Measurements from ENCODE around the gene MICB.

MICB gene

DNA sequence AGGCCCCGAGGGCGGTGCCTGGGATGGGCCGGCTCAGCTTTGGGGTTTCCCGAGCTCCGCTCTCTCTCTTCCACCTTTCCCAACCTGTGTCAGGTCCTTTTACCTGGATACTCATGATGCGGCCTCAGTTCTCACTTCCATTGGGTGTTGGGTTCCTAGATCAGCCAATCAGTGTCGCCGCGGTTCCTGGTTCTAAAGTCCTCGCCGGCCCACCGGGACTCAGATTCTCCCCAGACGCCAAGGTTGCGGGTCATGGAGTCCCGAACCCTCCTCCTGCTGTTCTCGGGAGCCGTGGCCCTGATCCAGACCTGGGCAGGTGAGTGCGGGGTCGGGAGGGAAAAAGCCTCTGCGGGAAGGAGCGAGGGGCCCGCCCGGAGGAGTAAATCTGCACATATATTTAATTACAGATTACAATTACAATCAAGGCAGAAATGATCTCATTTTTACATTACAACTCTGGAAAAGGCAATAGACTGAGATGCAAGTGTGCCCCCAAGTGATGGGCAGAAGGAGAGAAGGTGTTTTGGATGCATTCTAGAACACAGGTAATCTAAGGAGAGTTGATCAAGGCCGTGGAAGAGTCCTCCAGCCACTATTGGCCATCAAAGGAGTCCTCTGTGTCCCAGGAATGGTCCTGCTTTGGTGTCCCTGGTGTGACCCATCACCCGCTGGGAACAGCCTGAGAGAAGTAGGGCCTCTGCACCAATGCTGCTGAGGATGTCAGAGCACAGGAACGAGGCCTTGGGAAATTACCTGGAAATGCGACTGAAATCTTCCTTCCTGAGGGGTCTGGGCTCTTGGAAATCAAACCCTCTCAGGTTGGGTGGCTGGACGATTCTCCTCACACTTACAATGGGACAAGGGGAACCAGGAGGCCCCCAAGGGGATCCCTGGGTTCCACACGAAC is 34.7 kb upstream of the MICB start:
- no peak for TF ChIP-seq TCF12 (IDR thresholded peaks at IDR 0.05; ENCODE audit: low read depth)
- peak; percentile 91 for TF ChIP-seq CREB1 (IDR thresholded peaks at IDR 0.05; ENCODE audit: low read depth)

DNA sequence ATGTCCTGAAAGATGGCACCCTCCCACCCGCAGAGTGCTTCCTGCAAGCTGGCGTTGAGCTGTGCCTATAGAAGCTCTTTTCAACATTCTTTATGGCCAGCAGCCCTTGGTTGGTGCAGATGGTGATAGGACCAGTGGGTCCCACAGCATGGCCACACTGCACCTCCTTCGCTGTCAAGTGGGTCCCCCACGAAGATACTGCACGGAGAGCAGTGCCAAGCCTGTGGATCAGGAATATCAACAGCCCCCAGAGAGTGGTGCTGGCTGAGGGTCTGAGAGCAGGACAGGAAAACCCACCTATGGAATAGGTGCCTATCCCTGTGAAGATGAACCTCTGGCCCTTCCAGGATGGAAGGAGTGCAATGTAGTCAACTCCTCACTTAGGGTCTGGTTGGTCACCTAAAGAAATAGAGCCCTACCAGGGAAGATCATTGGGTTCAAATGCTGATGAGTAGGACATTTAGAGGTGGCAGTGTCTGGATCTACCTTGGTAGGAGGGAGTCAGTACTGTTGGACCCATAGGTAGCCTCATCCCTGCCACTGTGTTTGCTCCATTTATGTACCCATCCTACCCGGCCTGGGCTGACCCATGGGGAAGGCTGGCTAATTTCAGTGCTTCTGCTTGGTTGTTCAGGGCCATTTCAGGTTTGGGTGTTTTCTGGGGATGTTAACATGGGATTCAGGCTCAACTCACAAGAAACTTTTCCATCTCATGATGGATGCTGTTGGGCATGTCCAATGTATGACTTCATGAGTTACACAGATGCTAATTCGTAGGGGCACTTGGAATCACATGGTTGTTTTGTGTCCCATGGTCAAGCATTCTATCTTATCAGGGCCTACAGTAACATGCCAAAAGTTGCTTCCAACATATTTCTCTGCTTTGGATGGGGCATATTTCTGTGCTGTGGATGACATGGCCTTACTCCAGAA is 33.4 kb upstream of the MICB start:
- no peak for TF ChIP-seq NFIC (IDR thresholded peaks at IDR 0.05)
- TF ChIP-seq, protein P1, sequence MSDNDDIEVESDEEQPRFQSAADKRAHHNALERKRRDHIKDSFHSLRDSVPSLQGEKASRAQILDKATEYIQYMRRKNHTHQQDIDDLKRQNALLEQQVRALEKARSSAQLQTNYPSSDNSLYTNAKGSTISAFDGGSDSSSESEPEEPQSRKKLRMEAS (IDR thresholded peaks at IDR 0.05) = no peak
- no peak for TF ChIP-seq CREB1 (IDR thresholded peaks at IDR 0.05; ENCODE audit: low read depth)
- TF ChIP-seq TAF1 (IDR thresholded peaks at IDR 0.05; ENCODE audit: low read depth) = no peak
- TF ChIP-seq, protein P2, sequence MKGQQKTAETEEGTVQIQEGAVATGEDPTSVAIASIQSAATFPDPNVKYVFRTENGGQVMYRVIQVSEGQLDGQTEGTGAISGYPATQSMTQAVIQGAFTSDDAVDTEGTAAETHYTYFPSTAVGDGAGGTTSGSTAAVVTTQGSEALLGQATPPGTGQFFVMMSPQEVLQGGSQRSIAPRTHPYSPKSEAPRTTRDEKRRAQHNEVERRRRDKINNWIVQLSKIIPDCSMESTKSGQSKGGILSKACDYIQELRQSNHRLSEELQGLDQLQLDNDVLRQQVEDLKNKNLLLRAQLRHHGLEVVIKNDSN (IDR thresholded peaks at IDR 0.05) = no peak
- TF ChIP-seq, protein P3, sequence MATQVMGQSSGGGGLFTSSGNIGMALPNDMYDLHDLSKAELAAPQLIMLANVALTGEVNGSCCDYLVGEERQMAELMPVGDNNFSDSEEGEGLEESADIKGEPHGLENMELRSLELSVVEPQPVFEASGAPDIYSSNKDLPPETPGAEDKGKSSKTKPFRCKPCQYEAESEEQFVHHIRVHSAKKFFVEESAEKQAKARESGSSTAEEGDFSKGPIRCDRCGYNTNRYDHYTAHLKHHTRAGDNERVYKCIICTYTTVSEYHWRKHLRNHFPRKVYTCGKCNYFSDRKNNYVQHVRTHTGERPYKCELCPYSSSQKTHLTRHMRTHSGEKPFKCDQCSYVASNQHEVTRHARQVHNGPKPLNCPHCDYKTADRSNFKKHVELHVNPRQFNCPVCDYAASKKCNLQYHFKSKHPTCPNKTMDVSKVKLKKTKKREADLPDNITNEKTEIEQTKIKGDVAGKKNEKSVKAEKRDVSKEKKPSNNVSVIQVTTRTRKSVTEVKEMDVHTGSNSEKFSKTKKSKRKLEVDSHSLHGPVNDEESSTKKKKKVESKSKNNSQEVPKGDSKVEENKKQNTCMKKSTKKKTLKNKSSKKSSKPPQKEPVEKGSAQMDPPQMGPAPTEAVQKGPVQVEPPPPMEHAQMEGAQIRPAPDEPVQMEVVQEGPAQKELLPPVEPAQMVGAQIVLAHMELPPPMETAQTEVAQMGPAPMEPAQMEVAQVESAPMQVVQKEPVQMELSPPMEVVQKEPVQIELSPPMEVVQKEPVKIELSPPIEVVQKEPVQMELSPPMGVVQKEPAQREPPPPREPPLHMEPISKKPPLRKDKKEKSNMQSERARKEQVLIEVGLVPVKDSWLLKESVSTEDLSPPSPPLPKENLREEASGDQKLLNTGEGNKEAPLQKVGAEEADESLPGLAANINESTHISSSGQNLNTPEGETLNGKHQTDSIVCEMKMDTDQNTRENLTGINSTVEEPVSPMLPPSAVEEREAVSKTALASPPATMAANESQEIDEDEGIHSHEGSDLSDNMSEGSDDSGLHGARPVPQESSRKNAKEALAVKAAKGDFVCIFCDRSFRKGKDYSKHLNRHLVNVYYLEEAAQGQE (IDR thresholded peaks at IDR 0.05; ENCODE audit: low read depth) = no peak
- TF ChIP-seq CEBPB (IDR thresholded peaks at IDR 0.05) = no peak
- no peak for TF ChIP-seq YY1 (IDR thresholded peaks at IDR 0.05; ENCODE audit: low read depth)
- no peak for TF ChIP-seq RAD21 (IDR thresholded peaks at IDR 0.05; ENCODE audit: low read depth)
- TF ChIP-seq EGR1 (IDR thresholded peaks at IDR 0.05) = no peak
- no peak for TF ChIP-seq FOXM1 (IDR thresholded peaks at IDR 0.05; ENCODE audit: borderline replicate concordance, low read depth)
- no peak for TF ChIP-seq EP300 (IDR thresholded peaks at IDR 0.05; ENCODE audit: borderline replicate concordance)
- TF ChIP-seq TEAD4 (IDR thresholded peaks at IDR 0.05) = no peak
- TF ChIP-seq ZBTB7A (IDR thresholded peaks at IDR 0.05; ENCODE audit: low read depth) = no peak

DNA sequence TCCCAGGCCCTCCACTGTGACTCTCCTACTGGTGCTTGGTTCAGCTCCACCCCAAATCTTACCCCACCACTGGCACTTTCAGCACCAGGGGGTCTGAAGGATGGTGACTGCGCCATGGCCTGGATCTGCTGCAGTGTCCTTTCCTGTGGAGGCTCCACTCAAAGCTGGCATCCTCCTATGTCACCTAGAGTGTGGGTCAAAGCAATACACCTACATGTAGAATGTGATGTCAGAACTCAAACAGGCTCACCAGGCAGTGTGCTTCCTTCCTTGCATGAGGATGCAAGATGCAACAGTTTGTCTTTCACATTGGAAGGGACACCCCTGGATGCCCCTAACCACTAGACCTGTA is 32.8 kb upstream of the MICB start:
- TF ChIP-seq TCF12 (IDR thresholded peaks at IDR 0.05; ENCODE audit: low read depth) (no peak), CEBPB (IDR thresholded peaks at IDR 0.05) (no peak), EP300 (IDR thresholded peaks at IDR 0.05; ENCODE audit: borderline replicate concordance) (no peak), FOXM1 (IDR thresholded peaks at IDR 0.05; ENCODE audit: borderline replicate concordance, low read depth) (no peak), EGR1 (IDR thresholded peaks at IDR 0.05) (no peak), CREB1 (IDR thresholded peaks at IDR 0.05; ENCODE audit: low read depth) (no peak), YY1 (IDR thresholded peaks at IDR 0.05; ENCODE audit: low read depth) (no peak), TEAD4 (IDR thresholded peaks at IDR 0.05) (no peak), NFIC (IDR thresholded peaks at IDR 0.05) (no peak), ZBTB7A (IDR thresholded peaks at IDR 0.05; ENCODE audit: low read depth) (no peak), RAD21 (IDR thresholded peaks at IDR 0.05; ENCODE audit: low read depth) (no peak), TAF1 (IDR thresholded peaks at IDR 0.05; ENCODE audit: low read depth) (no peak)
- TF ChIP-seq, protein P1 (IDR thresholded peaks at IDR 0.05) = no peak
- TF ChIP-seq, protein P2 (IDR thresholded peaks at IDR 0.05) = no peak
- TF ChIP-seq, protein P3 (IDR thresholded peaks at IDR 0.05; ENCODE audit: low read depth) = no peak

DNA sequence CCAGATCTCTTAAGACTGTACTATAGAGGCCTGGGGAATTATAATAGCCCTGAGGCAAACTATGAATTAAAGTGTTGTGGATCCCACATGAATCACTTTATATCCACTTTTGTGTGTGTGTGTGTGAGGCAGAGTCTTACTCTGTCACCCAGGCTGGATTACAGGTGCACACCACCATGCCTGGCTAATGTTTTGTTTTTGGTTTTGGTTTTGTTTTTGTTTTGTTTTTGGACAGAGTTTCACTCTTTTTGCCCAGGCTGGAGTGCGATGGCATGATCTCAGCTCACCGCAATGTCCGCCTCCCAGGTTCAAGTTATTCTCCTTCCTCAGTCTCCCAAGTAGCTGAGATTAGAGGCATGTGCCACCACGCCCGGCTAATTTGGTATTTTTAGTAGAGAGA is 32.2 kb upstream of the MICB start:
- no peak for TF ChIP-seq EGR1 (IDR thresholded peaks at IDR 0.05)
- TF ChIP-seq, protein P2 (IDR thresholded peaks at IDR 0.05) = no peak
- no peak for TF ChIP-seq CREB1 (IDR thresholded peaks at IDR 0.05; ENCODE audit: low read depth)
- TF ChIP-seq EP300 (IDR thresholded peaks at IDR 0.05; ENCODE audit: borderline replicate concordance) = no peak
- TF ChIP-seq, protein P3 (IDR thresholded peaks at IDR 0.05; ENCODE audit: low read depth) = no peak
- no peak for TF ChIP-seq RAD21 (IDR thresholded peaks at IDR 0.05; ENCODE audit: low read depth)
- TF ChIP-seq FOXM1 (IDR thresholded peaks at IDR 0.05; ENCODE audit: borderline replicate concordance, low read depth) = no peak
- TF ChIP-seq TAF1 (IDR thresholded peaks at IDR 0.05; ENCODE audit: low read depth) = no peak

All from Ishikawa (cell line).